Heart right ventricle (tissue), 16 donors: ENCODE data around the gene ZMYND8. TPM values are rescaled to one million over a fixed set of nuclear protein-coding genes. Genes with fewer than 3 reads are reported as not detected.
"Not testable (repeated sequence)": the region's sequence is repeated elsewhere in the genome, so short reads cannot be mapped to it uniquely, and the experiment has no call there.

ENCODE experiments used
- ATAC-seq, 8 donors: fragments of 200-7000 bp; cut with Tn5 transposase; one replicate each; pipeline ENCODE4 v1.9.1; 2020; ENCODE audit warnings: mild to moderate bottlenecking in 8 of 8, moderate library complexity in 8 of 8, moderate number of reproducible peaks in 1 of 8
- DNase-seq, 2 donors: peaks; one replicate each; pipeline ENCODE4 v3.0.0-alpha.2; 2020
- H3K27ac ChIP-seq, 10 donors: fragments of 200-600 bp; sonication (generic) in 2 of 10; one replicate each; pipeline versions ENCODE4 v1.5.0 to v1.8.0; 2020 to 2022; ENCODE audit warnings: mild to moderate bottlenecking in 3 of 10
- H3K27me3 ChIP-seq, 7 donors: fragments of 200-600 bp; one replicate each; pipeline ENCODE4 v1.8.0; 2021 to 2022; ENCODE audit warnings: mild to moderate bottlenecking in 2 of 7
- H3K36me3 ChIP-seq, 9 donors: fragments of 200-600 bp; sonication (generic) in 1 of 9; one replicate each; pipeline versions ENCODE4 v1.5.0 to v1.8.0; 2020 to 2022; ENCODE audit warnings: mild to moderate bottlenecking in 2 of 9
- H3K4me1 ChIP-seq, 9 donors: fragments of 200-600 bp; sonication (generic) in 1 of 9; one replicate each; pipeline versions ENCODE4 v1.5.0 to v1.8.0; 2020 to 2022; ENCODE audit warnings: mild to moderate bottlenecking in 4 of 9
- H3K4me3 ChIP-seq, 10 donors: fragments of 200-600 bp; sonication (generic) in 2 of 10; one replicate each; pipeline versions ENCODE4 v1.5.0 to v1.8.0; 2020 to 2022; ENCODE audit warnings: mild to moderate bottlenecking in 7 of 10, moderate library complexity in 2 of 10
- H3K9me3 ChIP-seq, 11 donors: fragments of 200-600 bp in 10 of 11; sonication (generic) in 2 of 11; one replicate each; pipeline versions ENCODE4 v1.5.0 to v1.8.0; 2013 to 2022; ENCODE audit warnings: mild to moderate bottlenecking in 2 of 11, control low read depth in 1 of 11, moderate library complexity in 1 of 11
- CTCF ChIP-seq, 9 donors: fragments of 200-600 bp; sonication (generic) in 2 of 9; IDR thresholded peaks; one replicate each; pipeline versions ENCODE4 v1.5.0 to v1.8.0; 2021 to 2022; ENCODE audit warnings: antibody characterized with exemption in 9 of 9, mild to moderate bottlenecking in 5 of 9, moderate library complexity in 1 of 9
- WGBS, 2 donors: extraction: QIAGEN DNeasy Blood & Tissue Kit; methylation state at CpG; one replicate each; pipeline ENCODE4 v1.1.7; 2013; ENCODE audit warnings: inconsistent platforms in 1 of 2; 5-methylcytosine and 5-hydroxymethylcytosine counted together
- intact Hi-C, 10 donors: fragments of 100-400 bp; cut with DNase I; formaldehyde crosslinking; loops; one replicate each; pipeline versions ENCODE4 v1.11.1 to v1.14.2; 2022
- polyA plus RNA-seq, 2 donors: library from polyadenylated mRNA; stranded (reverse); fragments of 200-250 nt; gene quantifications; one replicate each; pipeline ENCODE4 v1.2.3, GENCODE V29; 2013
- total RNA-seq, 10 donors: library from RNA; stranded (reverse); fragmentation: NEBNext Ultra II Directional in 3 of 10; extraction: Animal tissue kit (Norgen Biotek cat#: 25700) in 3 of 10; gene quantifications; one replicate each; pipeline versions ENCODE4 v1.2.1 to v1.2.4, GENCODE V29; 2021 to 2023
- donor health status: Arrhythmogenic right ventricular cardiomyopathy.
- donor health status: ischemic (EF 13 %, LVEDD 7.1; RV severe dilation, severe dysfunction).
- donor health status: healthy with polysubstance abuse.
- donor health status: DM: no; HTN: yes; CAD: no.
- donor health status: DM: no; HTN: no; CAD: no.
- donor health status: ischemic (EF 25% LVEDD 6.9; RV normal size, moderate dysfunction).
- donor health status: ischemic (EF 25% LVEDD 5.7; RV mildly dilated, moderate dysfunction).
- donor health status: healthy.
- donor health status: DM: yes; HTN: yes; CAD: no.
- donor health status: Ischemic cardiomyopathy.
- donor health status: ischemic (EF 35%, LVEDD 5.7; RV mildly dilated, moderate dysfunction).
- donor health status: nonischemic (EF 11% LVEDD 7.7; RV severe dilation, severe dysfunction).
- donor health status: DM: yes; HTN: yes; CAD: no.
- donor health status: PGD.
- donor health status: ischemic (EF 29% LVEDD 5.4; RV normal size, mild dysfunction).
- donor health status: nonischemic (EF 23%, LVEDD 6.1; RV moderate dilation, normal function).

The ZMYND8 gene
- total and polyA plus RNA-seq, 12 donors: 6.4 to 39.0 (median 28.0) TPM

GRCh38 chr20:47208534-47209174, 147.8 kb downstream of the ZMYND8 start:
- 94 to 97% methylated on average over 18 of the region's 18 CpGs for WGBS, 2 donors
- H3K27me3 ChIP-seq: no peaks in the 10 kb centered on the region
- peaks cover 0 to 58% (median 27%) of the 10 kb centered on the region in 9 donors for H3K36me3 ChIP-seq
- DNase-seq (no peak), ATAC-seq (no peak)
- TF ChIP-seq CTCF (IDR thresholded peaks at IDR 0.05): no peak
- H3K4me1 ChIP-seq: peaks cover 0 to 32% (median 6%) of the 10 kb centered on the region in 9 donors
- H3K9me3 ChIP-seq: no peaks in the 10 kb centered on the region
- intact Hi-C loops: loop anchor here in 2 of 10 donors (5.0 to 10.0 kb wide), 2 partner anchors 54 to 416 kb away; no protein-coding TSS in a partner anchor
- no peak overlapping the region for H3K27ac ChIP-seq
- no peak overlapping the region for H3K4me3 ChIP-seq

GRCh38 chr20:47206962-47207641, 149.4 kb downstream of the ZMYND8 start:
- H3K36me3 ChIP-seq: peaks cover 0 to 43% (median 18%) of the 10 kb centered on the region in 9 donors

GRCh38 chr20:47206552-47206951, 149.9 kb downstream of the ZMYND8 start:
- H3K4me1 ChIP-seq: peaks cover 0 to 16% (median 0%) of the 10 kb centered on the region in 9 donors
- 95% methylated on average over 10 of the region's 10 CpGs for WGBS, 2 donors
- intact Hi-C loops: loop anchor here in 2 of 10 donors (5.0 to 10.0 kb wide), 2 partner anchors 56 to 418 kb away; no protein-coding TSS in a partner anchor

More at GRCh38 chr20:47206962-47207641, 149.4 kb downstream of the ZMYND8 start:
- ATAC-seq (peak in 4 of 8 donors; percentile 26 to 53 (median 34)), DNase-seq (no peak)
- Histone ChIP-seq H3K9me3 (no peaks in the 10 kb centered on the region), H3K27ac (peak overlapping the region in 1 of 10 donors; percentile 21), H3K4me3 (no peak overlapping the region), H3K4me1 (peaks cover 0 to 20% (median 3%) of the 10 kb centered on the region in 9 donors), H3K27me3 (no peaks in the 10 kb centered on the region)
- no peak for TF ChIP-seq CTCF (IDR thresholded peaks at IDR 0.05)
- WGBS, 2 donors: 73 to 79% methylated on average over 9 of the region's 9 CpGs
- intact Hi-C loops: loop anchor here in 2 of 10 donors (5.0 to 10.0 kb wide), 2 partner anchors 55 to 418 kb away; no protein-coding TSS in a partner anchor

GRCh38 chr20:47205577-47206123, 150.8 kb downstream of the ZMYND8 start:
- Histone ChIP-seq H3K4me1 (peaks cover 0 to 16% (median 0%) of the 10 kb centered on the region in 9 donors), H3K36me3 (peaks cover 0 to 28% (median 5%) of the 10 kb centered on the region in 9 donors), H3K27me3 (no peaks in the 10 kb centered on the region), H3K9me3 (no peaks in the 10 kb centered on the region), H3K27ac (no peak overlapping the region), H3K4me3 (no peak overlapping the region)
- DNase-seq (peak; percentile 38 to 76), ATAC-seq (peak; percentile 61 to 86 (median 70))
- intact Hi-C loops: loop anchor here in 2 of 10 donors (5.0 to 10.0 kb wide), 2 partner anchors 57 to 419 kb away; no protein-coding TSS in a partner anchor
- peak; percentile 31 to 83 (median 67) for TF ChIP-seq CTCF (IDR thresholded peaks at IDR 0.05)
- WGBS, 2 donors: 49 to 56% methylated on average over 9 of the region's 9 CpGs

More at GRCh38 chr20:47206552-47206951, 149.9 kb downstream of the ZMYND8 start:
- peaks cover 0 to 37% (median 13%) of the 10 kb centered on the region in 9 donors for H3K36me3 ChIP-seq
- not testable (repeated sequence) for H3K4me3 ChIP-seq, DNase-seq, H3K9me3 ChIP-seq, H3K27ac ChIP-seq, H3K27me3 ChIP-seq, ATAC-seq

- Histone ChIP-seq H3K36me3 (peaks cover 0 to 19% (median 0%) of the 10 kb centered on the region in 9 donors), H3K4me1 (peaks cover 0 to 16% (median 0%) of the 10 kb centered on the region in 9 donors)
- WGBS, 2 donors: 94 to 95% methylated on average over 11 of the region's 11 CpGs
- not testable (repeated sequence) for H3K27ac ChIP-seq, H3K9me3 ChIP-seq, ATAC-seq, H3K4me3 ChIP-seq, DNase-seq, H3K27me3 ChIP-seq
- intact Hi-C loops: loop anchor here in 3 of 10 donors (5.0 to 10.0 kb wide), 4 partner anchors 58 to 420 kb away; no protein-coding TSS in a partner anchor
These were observed 151.7 kb downstream of the ZMYND8 start for GRCh38 chr20:47204850-47205122.
